Upper lobe of left lung (tissue), 4 donors: ENCODE results near the gene SYNPO.

Source experiments
- CTCF ChIP-seq, 6 experiments: fragments of 450-650 bp in 4 of 6; fragments of 200-600 bp in 2 of 6; sonication (generic) in 2 of 6; IDR thresholded peaks; one replicate each; pipeline ENCODE4 v1.5.1; 2016 to 2019; ENCODE audit warnings: antibody characterized with exemption in 6 of 6
- EP300 ChIP-seq, 4 donors: sonication (generic); formaldehyde crosslinking; IDR thresholded peaks; one replicate each; pipeline ENCODE4 v1.5.1; 2017; ENCODE audit warnings: antibody characterized with exemption in 4 of 4, control low read depth in 2 of 4
- POLR2A ChIP-seq, 4 donors: fragments of 450-650 bp; IDR thresholded peaks; one replicate each; pipeline ENCODE4 v1.5.1; 2016 to 2017; ENCODE audit warnings: antibody characterized with exemption in 4 of 4, mild to moderate bottlenecking in 2 of 4
- POLR2AphosphoS5 ChIP-seq, 2 donors: sonication (generic); formaldehyde crosslinking; IDR thresholded peaks; one replicate each; pipeline ENCODE4 v1.5.1; 2017; ENCODE audit warnings: antibody characterized with exemption in 2 of 2

- TF ChIP-seq CTCF (IDR thresholded peaks at IDR 0.05) (no peak), POLR2A (IDR thresholded peaks at IDR 0.05) (no peak), EP300 (IDR thresholded peaks at IDR 0.05) (no peak), POLR2AphosphoS5 (IDR thresholded peaks at IDR 0.05) (no peak)
Observed at GRCh38 chr5:150670948-150671310, 30.5 kb downstream of the SYNPO start.
